ENCODE results near the gene GNL1. TPM values are rescaled to one million over a fixed set of nuclear protein-coding genes. Genes with fewer than 3 reads are reported as not detected.

Gene GNL1
- total RNA-seq, 1 donor from 2014 or later = 81.0 TPM

DNA sequence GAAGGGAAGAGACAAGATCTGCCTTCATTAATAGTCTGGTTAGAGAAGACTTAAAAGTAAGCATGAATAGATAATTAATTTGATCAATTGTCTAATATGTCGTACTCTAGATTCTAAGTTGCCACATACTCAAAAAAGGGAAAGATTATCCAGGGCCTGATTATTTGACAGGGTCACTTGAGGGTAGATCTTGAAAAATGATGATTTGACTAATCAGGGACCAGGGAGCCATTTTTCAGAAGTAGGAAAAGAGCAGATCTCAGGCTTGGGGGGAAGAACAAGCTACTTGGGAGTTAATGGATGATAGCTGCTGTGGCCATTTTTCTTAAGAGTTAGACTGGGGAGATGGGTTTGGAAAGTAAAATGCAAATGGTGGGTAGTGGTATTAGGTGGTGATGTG lies 36.0 kb upstream of the GNL1 start:
- Mint-ChIP-seq H3K27ac (ENCODE audit: unreplicated experiment) (no peak overlapping the region), H3K4me3 (ENCODE audit: unreplicated experiment) (no peak overlapping the region)

DNA sequence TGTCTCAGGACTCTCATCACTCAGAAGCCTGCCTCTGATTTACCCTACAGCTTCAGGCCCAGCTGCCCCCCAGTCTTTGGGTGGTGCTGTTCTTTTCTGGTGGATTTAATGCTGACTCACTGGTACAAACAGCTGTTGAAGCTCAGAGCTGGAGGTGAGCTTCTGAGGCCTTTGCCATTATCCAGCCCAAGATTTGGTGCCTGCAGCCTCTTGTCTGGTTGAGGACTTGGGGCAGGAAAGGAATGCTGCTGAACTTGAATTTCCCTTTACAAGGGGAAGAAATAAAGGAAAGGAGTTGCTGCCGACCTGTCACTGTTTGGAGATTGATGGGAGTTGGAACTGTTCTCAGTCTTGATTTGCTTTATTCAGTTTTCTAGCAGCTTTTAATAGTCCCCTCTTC lies 34.7 kb upstream of the GNL1 start:
- no peaks in the 10 kb centered on the region for H3K9me3 Mint-ChIP-seq (ENCODE audit: unreplicated experiment)
- H3K27ac Mint-ChIP-seq (ENCODE audit: unreplicated experiment) = no peak overlapping the region
- no peaks in the 10 kb centered on the region for H3K4me1 Mint-ChIP-seq (ENCODE audit: unreplicated experiment)
- no peaks in the 10 kb centered on the region for H3K27me3 Mint-ChIP-seq (ENCODE audit: unreplicated experiment)
- DNase-seq (ENCODE audit: extremely low spot score, unreplicated experiment) = no peak
- no peak overlapping the region for H3K4me3 Mint-ChIP-seq (ENCODE audit: unreplicated experiment)
- TF ChIP-seq, protein P1, sequence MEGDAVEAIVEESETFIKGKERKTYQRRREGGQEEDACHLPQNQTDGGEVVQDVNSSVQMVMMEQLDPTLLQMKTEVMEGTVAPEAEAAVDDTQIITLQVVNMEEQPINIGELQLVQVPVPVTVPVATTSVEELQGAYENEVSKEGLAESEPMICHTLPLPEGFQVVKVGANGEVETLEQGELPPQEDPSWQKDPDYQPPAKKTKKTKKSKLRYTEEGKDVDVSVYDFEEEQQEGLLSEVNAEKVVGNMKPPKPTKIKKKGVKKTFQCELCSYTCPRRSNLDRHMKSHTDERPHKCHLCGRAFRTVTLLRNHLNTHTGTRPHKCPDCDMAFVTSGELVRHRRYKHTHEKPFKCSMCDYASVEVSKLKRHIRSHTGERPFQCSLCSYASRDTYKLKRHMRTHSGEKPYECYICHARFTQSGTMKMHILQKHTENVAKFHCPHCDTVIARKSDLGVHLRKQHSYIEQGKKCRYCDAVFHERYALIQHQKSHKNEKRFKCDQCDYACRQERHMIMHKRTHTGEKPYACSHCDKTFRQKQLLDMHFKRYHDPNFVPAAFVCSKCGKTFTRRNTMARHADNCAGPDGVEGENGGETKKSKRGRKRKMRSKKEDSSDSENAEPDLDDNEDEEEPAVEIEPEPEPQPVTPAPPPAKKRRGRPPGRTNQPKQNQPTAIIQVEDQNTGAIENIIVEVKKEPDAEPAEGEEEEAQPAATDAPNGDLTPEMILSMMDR (IDR thresholded peaks at IDR 0.05) = no peak
- H3K36me3 Mint-ChIP-seq (ENCODE audit: unreplicated experiment) = peaks cover 39% of the 10 kb centered on the region

More for the DNA sequence above, 36.0 kb upstream of the GNL1 start:
- Mint-ChIP-seq H3K4me1 (ENCODE audit: unreplicated experiment) (no peaks in the 10 kb centered on the region), H3K36me3 (ENCODE audit: unreplicated experiment) (peaks cover 31% of the 10 kb centered on the region), H3K9me3 (ENCODE audit: unreplicated experiment) (no peaks in the 10 kb centered on the region), H3K27me3 (ENCODE audit: unreplicated experiment) (no peaks in the 10 kb centered on the region)
- DNase-seq (ENCODE audit: extremely low spot score, unreplicated experiment) = no peak
- TF ChIP-seq, protein P1 (IDR thresholded peaks at IDR 0.05) = no peak

DNA sequence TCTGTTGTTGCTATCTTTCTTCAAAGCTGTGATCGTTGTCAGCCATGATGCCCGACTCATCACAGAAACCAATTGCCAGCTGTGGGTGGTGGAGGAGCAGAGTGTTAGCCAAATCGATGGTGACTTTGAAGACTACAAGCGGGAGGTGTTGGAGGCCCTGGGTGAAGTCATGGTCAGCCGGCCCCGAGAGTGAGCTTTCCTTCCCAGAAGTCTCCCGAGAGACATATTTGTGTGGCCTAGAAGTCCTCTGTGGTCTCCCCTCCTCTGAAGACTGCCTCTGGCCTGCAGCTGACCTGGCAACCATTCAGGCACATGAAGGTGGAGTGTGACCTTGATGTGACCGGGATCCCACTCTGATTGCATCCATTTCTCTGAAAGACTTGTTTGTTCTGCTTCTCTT lies 34.2 kb upstream of the GNL1 start:
- Mint-ChIP-seq H3K4me3 (ENCODE audit: unreplicated experiment) (no peak overlapping the region), H3K9me3 (ENCODE audit: unreplicated experiment) (no peaks in the 10 kb centered on the region), H3K36me3 (ENCODE audit: unreplicated experiment) (peaks cover 44% of the 10 kb centered on the region), H3K4me1 (ENCODE audit: unreplicated experiment) (no peaks in the 10 kb centered on the region), H3K27ac (ENCODE audit: unreplicated experiment) (no peak overlapping the region), H3K27me3 (ENCODE audit: unreplicated experiment) (no peaks in the 10 kb centered on the region)
- TF ChIP-seq, protein P1 (IDR thresholded peaks at IDR 0.05) = no peak
- DNase-seq (ENCODE audit: extremely low spot score, unreplicated experiment) = no peak

DNA sequence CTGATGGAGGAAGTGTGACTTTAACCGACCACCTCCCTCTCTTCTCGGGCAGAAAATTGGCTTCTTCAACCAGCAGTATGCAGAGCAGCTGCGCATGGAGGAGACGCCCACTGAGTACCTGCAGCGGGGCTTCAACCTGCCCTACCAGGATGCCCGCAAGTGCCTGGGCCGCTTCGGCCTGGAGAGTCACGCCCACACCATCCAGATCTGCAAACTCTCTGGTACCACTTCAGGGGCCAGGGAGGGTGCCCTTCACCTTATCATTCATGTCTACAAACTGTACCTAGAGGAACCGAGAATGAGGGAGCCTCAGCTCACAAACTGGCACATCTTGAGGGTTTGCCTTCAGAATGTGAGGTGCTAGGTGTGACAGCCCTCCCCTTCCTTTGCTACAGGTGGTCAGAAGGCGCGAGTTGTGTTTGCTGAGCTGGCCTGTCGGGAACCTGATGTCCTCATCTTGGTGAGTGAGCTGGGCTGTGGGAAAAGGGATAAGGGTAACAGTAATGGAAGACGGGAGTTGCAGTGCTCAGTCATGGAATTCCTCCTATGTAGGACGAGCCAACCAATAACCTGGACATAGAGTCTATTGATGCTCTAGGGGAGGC lies 33.6 kb upstream of the GNL1 start:
- Mint-ChIP-seq H3K9me3 (ENCODE audit: unreplicated experiment) (no peaks in the 10 kb centered on the region), H3K36me3 (ENCODE audit: unreplicated experiment) (peaks cover 46% of the 10 kb centered on the region), H3K27ac (ENCODE audit: unreplicated experiment) (no peak overlapping the region), H3K4me3 (ENCODE audit: unreplicated experiment) (no peak overlapping the region), H3K4me1 (ENCODE audit: unreplicated experiment) (no peaks in the 10 kb centered on the region), H3K27me3 (ENCODE audit: unreplicated experiment) (no peaks in the 10 kb centered on the region)
- TF ChIP-seq, protein P1 (IDR thresholded peaks at IDR 0.05) = no peak
- DNase-seq (ENCODE audit: extremely low spot score, unreplicated experiment) = no peak

DNA sequence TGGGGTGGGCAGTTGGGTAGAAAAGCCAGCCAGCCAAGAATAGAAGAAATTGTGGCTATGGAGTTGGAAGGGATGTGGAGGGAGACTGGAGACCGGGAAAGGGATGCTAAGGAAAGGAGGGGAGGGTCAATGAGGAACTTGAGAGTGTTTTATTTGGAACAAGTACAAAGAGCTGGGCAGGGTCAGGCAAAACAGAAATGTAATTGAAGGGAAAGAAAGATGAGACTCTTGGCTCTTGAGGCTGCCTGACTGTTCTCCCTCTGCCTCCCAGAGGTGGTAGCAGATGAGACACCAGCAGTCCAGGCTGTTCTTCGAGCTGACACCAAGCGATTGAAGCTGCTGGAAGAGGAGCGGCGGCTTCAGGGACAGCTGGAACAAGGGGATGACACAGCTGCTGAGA lies 27.6 kb upstream of the GNL1 start:
- TF ChIP-seq, protein P1 (IDR thresholded peaks at IDR 0.05) = no peak
- H3K9me3 Mint-ChIP-seq (ENCODE audit: unreplicated experiment) = no peaks in the 10 kb centered on the region
- no peaks in the 10 kb centered on the region for H3K27me3 Mint-ChIP-seq (ENCODE audit: unreplicated experiment)
- H3K4me3 Mint-ChIP-seq (ENCODE audit: unreplicated experiment) = no peak overlapping the region
- no peaks in the 10 kb centered on the region for H3K4me1 Mint-ChIP-seq (ENCODE audit: unreplicated experiment)
- DNase-seq (ENCODE audit: extremely low spot score, unreplicated experiment) = no peak
- no peak overlapping the region for H3K27ac Mint-ChIP-seq (ENCODE audit: unreplicated experiment)
- peaks cover 65% of the 10 kb centered on the region for H3K36me3 Mint-ChIP-seq (ENCODE audit: unreplicated experiment)

Measured in osteocyte (in vitro differentiated cells).